Stimulated activated CD8-positive, alpha-beta memory T cell treated with anti-CD3 and anti-CD28 coated beads, Interleukin-7, amount 100 ng/mL, for 48 hours (primary cell): ENCODE results near the gene LRRC14B.
A peak's percentile ranks its signal among the peaks of the same experiment; 100 is the strongest.
"Not testable (repeated sequence)": the region's sequence is repeated elsewhere in the genome, so short reads cannot be mapped to it uniquely, and the experiment has no call there.

Source experiments
- DNase-seq, 2 donors: peaks; one replicate each; pipeline ENCODE4 v3.0.0-alpha.2; 2020; ENCODE audit warnings: low read depth in 1 of 2; ENCODE audit errors: extremely low read depth in 1 of 2

LRRC14B gene

DNA sequence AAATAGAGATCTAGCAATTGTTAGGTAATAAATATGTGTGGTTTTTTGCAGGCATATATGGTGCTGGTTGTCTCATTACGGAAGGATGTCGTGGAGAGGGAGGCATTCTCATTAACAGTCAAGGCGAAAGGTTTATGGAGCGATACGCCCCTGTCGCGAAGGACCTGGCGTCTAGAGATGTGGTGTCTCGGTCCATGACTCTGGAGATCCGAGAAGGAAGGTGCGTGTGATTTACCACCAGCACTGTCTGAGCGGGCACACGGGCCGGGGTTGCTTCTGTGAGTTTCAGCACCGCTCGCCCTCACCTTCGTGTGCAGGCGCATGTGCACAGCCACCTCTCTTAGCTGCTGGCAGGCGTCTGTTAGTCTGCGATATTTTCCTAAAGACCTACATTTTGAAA lies 42.1 kb downstream of the LRRC14B start:
- not testable (repeated sequence) for DNase-seq

DNA sequence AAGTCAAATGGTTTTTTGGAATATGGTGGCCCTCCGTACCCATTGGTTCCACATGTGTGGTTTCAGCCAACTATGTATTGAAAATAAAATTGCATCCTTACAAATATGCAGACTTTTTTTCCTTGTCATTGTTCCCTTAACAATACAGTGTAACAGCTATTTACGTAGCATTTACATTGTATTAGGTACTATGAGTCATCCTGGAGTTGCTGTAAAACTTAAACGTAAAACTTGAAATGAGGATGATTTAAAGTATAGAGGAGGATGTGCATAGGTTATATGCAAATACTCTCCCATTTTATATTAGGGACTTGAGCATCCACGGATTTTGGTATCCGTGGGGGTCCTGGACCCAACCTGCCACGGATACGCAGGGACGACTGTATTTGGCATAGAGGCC lies 43.2 kb downstream of the LRRC14B start:
- DNase-seq: no peak

DNA sequence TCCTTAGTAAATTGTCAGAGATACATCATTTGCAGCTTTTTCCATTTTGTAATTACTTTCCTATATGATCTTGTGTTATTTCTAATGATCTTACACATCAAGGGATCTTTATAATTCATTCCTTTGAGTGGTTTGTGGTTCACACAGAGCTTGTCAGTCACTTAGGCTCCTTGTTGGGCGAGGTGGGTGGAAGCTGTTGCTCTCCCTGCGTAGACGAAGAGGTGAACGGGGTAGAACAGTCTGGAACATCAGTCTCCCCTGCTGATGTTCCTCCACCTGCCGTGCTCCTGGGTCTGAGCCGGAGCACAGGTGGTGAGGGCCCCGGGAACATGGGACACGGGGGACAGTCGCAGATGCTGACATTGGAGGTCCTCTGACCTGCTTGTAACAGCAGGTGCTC lies 44.2 kb downstream of the LRRC14B start:
- not testable (repeated sequence) for DNase-seq

DNA sequence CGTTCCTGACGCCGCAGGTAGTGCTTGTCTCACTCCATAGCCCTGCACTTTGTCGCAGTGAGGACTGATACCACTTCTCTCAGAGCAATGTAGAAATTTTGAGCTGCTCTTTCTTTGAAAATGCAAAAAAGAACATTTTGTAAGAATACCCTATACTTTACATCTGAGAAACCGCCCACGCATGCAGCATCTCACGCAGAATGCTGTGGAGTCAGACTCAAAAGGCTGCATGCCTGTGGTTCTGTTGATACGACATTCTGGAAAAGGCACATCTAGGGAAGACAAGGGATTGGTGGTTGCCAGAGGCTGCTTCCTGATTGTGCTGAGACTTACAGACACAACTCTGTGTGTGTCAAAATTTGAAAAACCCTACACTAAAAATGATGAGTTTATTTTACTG lies 46.6 kb downstream of the LRRC14B start:
- not testable (repeated sequence) for DNase-seq

DNA sequence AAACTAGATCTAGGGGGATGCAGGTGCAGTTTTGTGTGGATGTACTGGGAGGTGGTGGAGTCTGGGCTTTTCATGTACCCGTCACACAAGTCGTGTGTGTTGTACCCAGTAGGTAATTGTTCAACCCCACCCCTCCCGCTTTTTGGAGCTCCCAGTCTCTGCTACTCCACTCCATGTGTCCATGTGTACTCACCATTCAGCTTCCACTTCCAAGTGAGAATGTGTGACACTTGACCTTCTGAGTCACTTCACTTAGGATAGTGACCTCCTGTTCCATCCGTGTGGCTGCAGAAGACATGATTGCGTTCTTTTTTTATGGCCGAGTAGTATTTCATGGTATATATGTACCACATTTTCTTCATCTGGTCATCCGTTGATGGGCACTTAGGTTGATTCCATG lies 49.3 kb downstream of the LRRC14B start:
- DNase-seq: not testable (repeated sequence)

DNA sequence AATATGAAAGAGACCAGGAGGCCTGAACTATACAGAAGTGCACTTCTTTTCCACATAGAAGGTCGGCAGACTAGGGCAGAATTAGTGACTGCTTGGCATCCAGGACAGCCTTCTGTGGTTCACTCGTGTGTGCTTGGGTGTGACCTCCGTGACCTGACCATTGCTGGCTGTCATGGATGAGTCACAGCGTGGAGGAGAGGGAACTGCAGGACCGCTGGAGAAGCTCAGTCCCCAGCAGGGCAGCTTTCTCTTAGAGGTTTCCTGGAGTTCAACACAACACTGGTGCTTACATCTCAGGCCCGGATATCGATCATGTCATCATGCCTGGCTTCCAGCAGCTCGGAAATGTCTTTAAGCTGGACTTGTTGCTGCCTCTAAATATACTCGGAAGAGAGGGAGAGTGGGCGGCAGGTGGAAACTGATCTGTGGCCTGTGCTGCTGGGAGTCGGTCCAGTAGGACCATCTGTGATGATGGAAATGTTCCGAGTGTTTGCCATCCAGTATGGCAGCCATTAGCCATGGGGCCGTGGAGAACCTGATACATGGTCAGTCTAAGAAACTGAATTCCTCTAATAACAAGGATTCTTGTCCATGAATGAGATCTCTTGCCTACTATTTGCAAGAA lies 49.9 kb downstream of the LRRC14B start:
- DNase-seq: not testable (repeated sequence)

DNA sequence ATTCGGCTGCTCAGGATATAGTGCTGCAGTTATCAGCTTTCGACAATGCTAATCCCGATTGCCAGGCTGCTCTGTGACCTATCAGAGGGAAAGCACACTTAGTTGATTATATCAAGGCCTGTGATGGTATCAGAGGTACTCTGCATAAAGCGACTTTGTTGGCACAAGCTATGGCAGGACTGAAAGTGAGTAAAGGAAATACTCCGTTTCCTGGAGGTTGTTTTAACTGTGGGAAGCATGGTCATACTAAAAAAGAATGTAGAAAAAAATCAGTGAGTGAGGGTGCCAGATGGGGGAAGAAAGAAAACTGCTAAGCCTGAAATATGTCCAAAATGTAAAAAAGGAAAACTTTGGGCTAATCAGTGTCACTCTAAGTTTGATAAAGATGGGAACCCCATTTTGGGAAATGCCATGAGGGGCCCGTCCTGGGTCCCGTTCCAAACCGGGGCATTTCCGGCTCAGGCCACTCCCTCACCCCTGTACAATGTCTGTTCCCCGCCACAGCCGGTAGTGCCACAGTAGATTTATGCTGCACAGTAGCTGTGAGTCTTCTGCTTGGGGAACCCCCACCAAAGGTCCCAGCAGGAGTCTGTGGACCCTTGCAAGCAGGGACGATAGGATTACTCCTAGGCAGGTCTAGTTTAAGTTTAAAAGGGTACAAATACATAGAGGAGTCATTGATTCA lies 52.5 kb downstream of the LRRC14B start:
- peak in 1 of 2 donors; percentile 14 for DNase-seq

DNA sequence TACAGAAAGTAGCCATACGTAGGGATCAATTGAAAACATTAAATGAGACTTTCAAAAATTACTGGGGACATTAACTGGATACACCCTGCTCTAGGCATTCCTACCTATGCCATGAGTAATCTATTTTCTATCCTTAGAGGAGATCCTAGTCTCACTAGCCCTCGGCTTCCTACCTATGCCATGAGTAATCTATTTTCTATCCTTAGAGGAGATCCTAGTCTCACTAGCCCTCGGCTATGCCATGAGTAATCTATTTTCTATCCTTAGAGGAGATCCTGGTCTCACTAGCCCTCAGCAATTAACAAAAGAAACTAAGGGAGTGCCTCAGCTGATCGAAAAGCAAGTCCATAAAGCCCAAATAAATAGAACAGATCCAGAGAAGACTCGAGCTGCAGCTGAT lies 54.4 kb downstream of the LRRC14B start:
- not testable (repeated sequence) for DNase-seq
